ENCODE measurements around the gene CLEC12A. TPM values are rescaled to one million over a fixed set of nuclear protein-coding genes. Genes with fewer than 3 reads are reported as not detected.

The CLEC12A gene
- total RNA-seq, 6 donors from 2014 or later, result 3.1 to 63.5 (median 9.2) TPM

DNA sequence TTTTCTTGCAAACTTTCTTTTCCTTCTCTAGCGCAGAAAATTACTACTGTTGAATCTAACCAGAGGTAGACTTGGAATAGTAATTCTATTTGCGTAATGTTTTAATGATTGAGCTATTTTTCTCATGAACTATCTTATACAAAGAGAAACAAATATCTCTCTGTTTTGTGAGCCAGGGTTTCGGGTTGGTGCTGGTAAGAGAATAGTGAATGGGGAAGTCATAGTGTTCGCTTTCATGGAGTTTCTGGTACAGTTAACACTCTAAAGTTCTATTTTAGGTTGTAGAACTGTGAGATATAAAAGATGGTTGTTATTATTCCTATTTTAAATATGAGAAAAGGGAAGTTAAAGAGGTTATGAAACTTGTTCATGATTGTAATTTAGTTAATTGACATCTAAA is 21.1 kb downstream of the CLEC12A start:
- no peak overlapping the region for H3K27ac ChIP-seq
- ATAC-seq (ENCODE audit: low FRiP score in 2 of 2), result no peak
- H3K4me3 ChIP-seq, result no peak overlapping the region
- DNase-seq, result no peak
- no peaks in the 10 kb centered on the region for H3K36me3 ChIP-seq
- TF ChIP-seq, protein P1, sequence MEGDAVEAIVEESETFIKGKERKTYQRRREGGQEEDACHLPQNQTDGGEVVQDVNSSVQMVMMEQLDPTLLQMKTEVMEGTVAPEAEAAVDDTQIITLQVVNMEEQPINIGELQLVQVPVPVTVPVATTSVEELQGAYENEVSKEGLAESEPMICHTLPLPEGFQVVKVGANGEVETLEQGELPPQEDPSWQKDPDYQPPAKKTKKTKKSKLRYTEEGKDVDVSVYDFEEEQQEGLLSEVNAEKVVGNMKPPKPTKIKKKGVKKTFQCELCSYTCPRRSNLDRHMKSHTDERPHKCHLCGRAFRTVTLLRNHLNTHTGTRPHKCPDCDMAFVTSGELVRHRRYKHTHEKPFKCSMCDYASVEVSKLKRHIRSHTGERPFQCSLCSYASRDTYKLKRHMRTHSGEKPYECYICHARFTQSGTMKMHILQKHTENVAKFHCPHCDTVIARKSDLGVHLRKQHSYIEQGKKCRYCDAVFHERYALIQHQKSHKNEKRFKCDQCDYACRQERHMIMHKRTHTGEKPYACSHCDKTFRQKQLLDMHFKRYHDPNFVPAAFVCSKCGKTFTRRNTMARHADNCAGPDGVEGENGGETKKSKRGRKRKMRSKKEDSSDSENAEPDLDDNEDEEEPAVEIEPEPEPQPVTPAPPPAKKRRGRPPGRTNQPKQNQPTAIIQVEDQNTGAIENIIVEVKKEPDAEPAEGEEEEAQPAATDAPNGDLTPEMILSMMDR (IDR thresholded peaks at IDR 0.05), result no peak
- TF ChIP-seq POLR2A (IDR thresholded peaks at IDR 0.05) (no peak), EP300 (IDR thresholded peaks at IDR 0.05) (no peak), POLR2AphosphoS5 (IDR thresholded peaks at IDR 0.05) (no peak)
- H3K4me1 ChIP-seq, result no peaks in the 10 kb centered on the region
- H3K9me3 ChIP-seq, result no peaks in the 10 kb centered on the region
- H3K27me3 ChIP-seq, result no peaks in the 10 kb centered on the region
- WGBS, 2 donors, result 72 to 74% methylated on average over 4 of the region's 4 CpGs

DNA sequence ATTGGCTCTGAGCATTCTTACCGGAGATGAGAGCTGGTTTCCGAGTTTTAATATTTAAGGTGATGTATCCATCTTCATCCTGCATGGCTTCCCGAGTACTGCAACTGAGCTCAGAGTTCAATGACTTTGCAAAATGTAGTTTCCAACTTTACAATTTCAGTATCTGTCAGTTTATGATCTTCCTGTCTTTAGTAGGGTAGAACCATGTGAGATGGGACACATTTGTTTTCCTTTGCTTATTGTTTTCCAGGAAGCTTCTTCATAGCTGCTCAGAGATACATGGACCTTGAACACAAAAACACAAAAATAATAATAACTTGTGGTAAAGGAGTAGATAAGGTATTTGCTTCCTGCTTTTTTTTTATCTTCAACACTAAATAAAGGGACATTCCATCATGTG is 27.8 kb downstream of the CLEC12A start, which contains the start of gene CLEC1B:
Gene CLEC1B (minus strand): TSS at position 106 of the 400 bp plus-strand sequence. CDS start 21 bp downstream, at position 85.
- ATAC-seq (ENCODE audit: low FRiP score in 2 of 2), result no peak
- no peak within 1 kb of the TSS for H3K27ac ChIP-seq
- H3K9me3 ChIP-seq, result no peaks in the 10 kb centered on the region
- H3K4me3 ChIP-seq, result no peak within 1 kb of the TSS
- no peaks in the 10 kb centered on the region for H3K36me3 ChIP-seq
- DNase-seq, result no peak
- no peaks in the 10 kb centered on the region for H3K27me3 ChIP-seq
- no peaks in the 10 kb centered on the region for H3K4me1 ChIP-seq
- TF ChIP-seq POLR2AphosphoS5 (IDR thresholded peaks at IDR 0.05) (no peak), EP300 (IDR thresholded peaks at IDR 0.05) (no peak), POLR2A (IDR thresholded peaks at IDR 0.05) (no peak)
- TF ChIP-seq, protein P1 (IDR thresholded peaks at IDR 0.05), result no peak
- WGBS, 2 donors, result 90 to 92% methylated on average over 3 of the region's 3 CpGs

DNA sequence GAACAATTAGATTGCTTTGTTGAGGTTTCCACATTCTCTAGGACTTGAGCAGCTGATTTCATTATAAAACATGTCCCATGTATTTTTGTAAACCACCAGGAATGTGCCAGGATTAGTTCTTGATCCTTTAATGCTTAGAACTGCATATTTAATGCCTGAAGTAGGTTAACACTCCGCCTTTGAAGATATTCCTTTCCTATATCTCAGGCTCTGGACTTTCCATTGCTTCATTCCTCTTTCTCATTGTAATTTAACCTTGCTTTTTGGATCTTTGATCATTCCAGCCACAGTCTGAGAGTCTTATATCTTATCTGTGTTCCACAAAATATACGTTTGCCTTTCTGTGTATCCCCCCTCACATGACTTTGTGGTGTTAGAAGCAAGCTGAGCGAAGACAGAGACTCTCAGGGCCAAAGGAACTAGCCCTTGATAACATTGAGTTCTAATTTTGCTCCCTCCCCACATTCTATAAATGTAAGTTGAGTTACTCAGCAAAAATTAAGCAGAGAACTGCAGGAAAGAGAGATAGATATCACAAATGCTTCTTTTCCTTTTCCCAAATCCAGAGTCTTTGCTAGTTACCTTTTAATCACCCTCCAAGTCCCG is 30.1 kb downstream of the CLEC12A start:
- Histone ChIP-seq H3K36me3 (no peaks in the 10 kb centered on the region), H3K4me1 (no peaks in the 10 kb centered on the region), H3K4me3 (no peak overlapping the region), H3K9me3 (no peaks in the 10 kb centered on the region), H3K27ac (no peak overlapping the region), H3K27me3 (no peaks in the 10 kb centered on the region)
- WGBS, 2 donors, result 71 to 81% methylated on average over 4 of the region's 4 CpGs
- DNase-seq (no peak), ATAC-seq (ENCODE audit: low FRiP score in 2 of 2) (no peak)
- TF ChIP-seq POLR2A (IDR thresholded peaks at IDR 0.05), result no peak
- TF ChIP-seq, protein P1 (IDR thresholded peaks at IDR 0.05), result no peak
- no peak for TF ChIP-seq POLR2AphosphoS5 (IDR thresholded peaks at IDR 0.05)
- no peak for TF ChIP-seq EP300 (IDR thresholded peaks at IDR 0.05)

DNA sequence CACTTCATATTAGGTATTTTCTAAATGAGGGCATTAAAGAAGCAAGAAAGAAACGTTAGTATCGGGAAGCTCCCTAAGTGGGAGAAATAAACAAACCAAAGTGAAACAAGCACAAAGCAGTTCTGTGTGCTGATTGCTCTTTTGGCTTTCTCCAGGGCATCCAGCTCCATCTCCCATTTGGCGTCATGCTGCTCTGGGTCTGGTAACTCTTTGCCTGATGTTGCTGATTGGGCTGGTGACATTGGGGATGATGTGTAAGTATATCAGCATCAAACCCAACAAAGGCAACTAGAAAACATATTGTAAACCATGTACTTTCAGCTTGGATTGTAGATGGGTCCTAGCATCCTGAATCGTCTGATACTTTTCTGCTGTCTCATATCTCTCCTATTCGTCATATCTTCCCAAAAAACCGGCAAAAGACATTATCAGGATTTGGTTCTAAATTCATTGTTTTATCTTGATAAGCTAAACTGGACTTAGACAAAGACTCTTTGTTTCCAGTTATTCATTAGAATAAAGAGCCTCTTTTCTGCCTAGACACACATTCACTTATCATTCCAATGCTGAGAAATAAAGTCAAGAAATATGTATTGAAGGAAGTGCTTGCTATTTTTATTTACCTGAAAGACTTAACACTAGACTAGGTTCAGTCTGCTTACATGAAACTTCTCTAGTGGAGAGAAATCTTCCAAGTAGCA is 41.6 kb downstream of the CLEC12A start:
- no peaks in the 10 kb centered on the region for H3K36me3 ChIP-seq
- H3K4me1 ChIP-seq, result no peaks in the 10 kb centered on the region
- no peaks in the 10 kb centered on the region for H3K9me3 ChIP-seq
- H3K27me3 ChIP-seq, result no peaks in the 10 kb centered on the region
- WGBS, 2 donors, result 68 to 74% methylated on average over 6 of the region's 6 CpGs
- H3K27ac ChIP-seq, result no peak overlapping the region
- no peak overlapping the region for H3K4me3 ChIP-seq
- DNase-seq (no peak), ATAC-seq (ENCODE audit: low FRiP score in 2 of 2) (no peak)
- TF ChIP-seq POLR2A (IDR thresholded peaks at IDR 0.05) (no peak), POLR2AphosphoS5 (IDR thresholded peaks at IDR 0.05) (no peak), EP300 (IDR thresholded peaks at IDR 0.05) (no peak)
- TF ChIP-seq, protein P1 (IDR thresholded peaks at IDR 0.05), result no peak
